H9 (cell line): ENCODE measurements around the gene ACTN4. TPM values are rescaled to one million over a fixed set of nuclear protein-coding genes. Genes with fewer than 3 reads are reported as not detected.
A peak's percentile ranks its signal among the peaks of the same experiment; 100 is the strongest.

ENCODE experiments used
- DNase-seq: peaks from one replicate; pipeline ENCODE4 v3.0.0-alpha.2; 2017
- H2AFZ ChIP-seq: one replicate; pipeline ENCODE4 v1.6.1; 2013; ENCODE audit warnings: mild to moderate bottlenecking, low read length, control low read depth, moderate library complexity
- H2AK5ac ChIP-seq: 2 replicates; pipeline ENCODE4 v1.6.1; 2013; ENCODE audit warnings: low read length, control low read depth, mixed read lengths; ENCODE audit not compliant: insufficient read length
- H2BK120ac ChIP-seq: one replicate; pipeline ENCODE4 v1.6.1; 2013; ENCODE audit warnings: low read depth, mild to moderate bottlenecking, low read length, control low read depth, inconsistent platforms; ENCODE audit not compliant: poor library complexity, severe bottlenecking
- H2BK12ac ChIP-seq: 2 replicates; pipeline ENCODE4 v1.6.1; 2013; ENCODE audit warnings: low read length, control low read depth, mixed read lengths, low read depth; ENCODE audit not compliant: insufficient read length
- H2BK15ac ChIP-seq: 2 replicates; pipeline ENCODE4 v1.6.1; 2013; ENCODE audit warnings: low read depth, low read length, control low read depth
- H2BK20ac ChIP-seq: one replicate; pipeline ENCODE4 v1.6.1; 2013; ENCODE audit warnings: low read depth, mild to moderate bottlenecking, low read length, control low read depth, inconsistent platforms; ENCODE audit not compliant: poor library complexity, severe bottlenecking
- H2BK5ac ChIP-seq: 2 replicates; pipeline ENCODE4 v1.6.1; 2013; ENCODE audit warnings: low read length, control low read depth, mixed read lengths; ENCODE audit not compliant: insufficient read length
- H3K14ac ChIP-seq: 2 replicates; pipeline ENCODE4 v1.6.1; 2013; ENCODE audit warnings: low read length, control low read depth; ENCODE audit not compliant: insufficient read depth
- H3K18ac ChIP-seq: 2 replicates; pipeline ENCODE4 v1.6.1; 2013; ENCODE audit warnings: low read depth, mild to moderate bottlenecking, mixed read lengths, low read length, control low read depth; ENCODE audit not compliant: insufficient read length
- H3K23ac ChIP-seq: 2 replicates; pipeline ENCODE4 v1.6.1; 2013; ENCODE audit warnings: low read length, control low read depth, mixed read lengths, low read depth; ENCODE audit not compliant: insufficient read length
- H3K23me2 ChIP-seq: 2 replicates; pipeline ENCODE4 v1.6.1; 2013; ENCODE audit warnings: low read depth, mild to moderate bottlenecking, mixed read lengths, low read length, control low read depth; ENCODE audit not compliant: insufficient read length, poor library complexity, severe bottlenecking
- H3K27ac ChIP-seq: 2 replicates; pipeline ENCODE4 v1.5.1; 2013; ENCODE audit warnings: low read length, control low read depth, mixed read lengths, low read depth; ENCODE audit not compliant: insufficient read length
- H3K27me3 ChIP-seq: 2 replicates; pipeline ENCODE4 v1.6.1; 2013; ENCODE audit warnings: low read length, control low read depth, inconsistent platforms; ENCODE audit not compliant: insufficient read depth
- H3K4ac ChIP-seq: 2 replicates; pipeline ENCODE4 v1.6.1; 2013; ENCODE audit warnings: low read depth, mild to moderate bottlenecking, control low read depth, inconsistent platforms, low read length, moderate library complexity
- H3K4me1 ChIP-seq: 2 replicates; pipeline ENCODE4 v1.6.1; 2013; ENCODE audit warnings: low read length, control low read depth, inconsistent platforms; ENCODE audit not compliant: insufficient read depth
- H3K4me2 ChIP-seq: 2 replicates; pipeline ENCODE4 v1.6.1; 2013; ENCODE audit warnings: low read length, control low read depth, mixed read lengths; ENCODE audit not compliant: insufficient read length, insufficient read depth
- H3K56ac ChIP-seq: 2 replicates; pipeline ENCODE4 v1.6.1; 2013; ENCODE audit warnings: low read depth, mild to moderate bottlenecking, mixed read lengths, low read length, control low read depth; ENCODE audit not compliant: insufficient read length
- H3K79me1 ChIP-seq: 2 replicates; pipeline ENCODE4 v1.6.1; 2013; ENCODE audit warnings: low read depth, mild to moderate bottlenecking, moderate library complexity, low read length, control low read depth, inconsistent platforms; ENCODE audit not compliant: insufficient read depth, poor library complexity, severe bottlenecking
- H3K79me2 ChIP-seq: 2 replicates; pipeline ENCODE4 v1.6.1; 2013; ENCODE audit warnings: low read length, control low read depth, inconsistent platforms; ENCODE audit not compliant: insufficient read depth
- H3K9ac ChIP-seq: 2 replicates; pipeline ENCODE4 v1.6.1; 2013; ENCODE audit warnings: low read length, control low read depth, mixed read lengths; ENCODE audit not compliant: insufficient read length; ENCODE audit errors: extremely low read depth
- H3K9me3 ChIP-seq: one replicate; pipeline ENCODE4 v1.6.1; 2013; ENCODE audit warnings: low read depth, low read length, inconsistent platforms; ENCODE audit not compliant: control insufficient read depth
- H3T11ph ChIP-seq: one replicate; pipeline ENCODE4 v1.6.1; 2013; ENCODE audit warnings: mild to moderate bottlenecking, low read length, control low read depth, inconsistent platforms
- H4K20me1 ChIP-seq: one replicate; pipeline ENCODE4 v1.6.1; 2013; ENCODE audit not compliant: control insufficient read depth, insufficient read length, insufficient read depth
- H4K5ac ChIP-seq: 2 replicates; pipeline ENCODE4 v1.6.1; 2013; ENCODE audit warnings: low read depth, mild to moderate bottlenecking, mixed read lengths, low read length, control low read depth; ENCODE audit not compliant: insufficient read length
- H4K8ac ChIP-seq: replicated peaks from 2 replicates; pipeline ENCODE4 v1.6.1; 2013; ENCODE audit warnings: low read length, control low read depth, mixed read lengths, low read depth; ENCODE audit not compliant: insufficient read length
- H4K91ac ChIP-seq: 2 replicates; pipeline ENCODE4 v1.6.1; 2013; ENCODE audit warnings: low read depth, mild to moderate bottlenecking, moderate library complexity, mixed read lengths, low read length, control low read depth; ENCODE audit not compliant: insufficient read length
- H3K27ac Mint-ChIP-seq, 3 experiments: 2 replicates in 2 of 3; 3 replicates in 1 of 3; pipeline ENCODE4 v1.8.0; 2020 to 2021; ENCODE audit warnings: mixed read lengths in 3 of 3, mild to moderate bottlenecking in 1 of 3, moderate library complexity in 1 of 3
- H3K27me3 Mint-ChIP-seq: 2 replicates; pipeline ENCODE4 v1.8.0; 2021; ENCODE audit warnings: low read depth, mild to moderate bottlenecking, moderate library complexity, mixed read lengths
- H3K36me3 Mint-ChIP-seq, 3 experiments: 2 replicates in 2 of 3; 3 replicates in 1 of 3; pipeline ENCODE4 v1.8.0; 2020 to 2021; ENCODE audit warnings: low read depth in 3 of 3, mixed read lengths in 3 of 3; ENCODE audit not compliant: insufficient read depth in 1 of 3
- H3K4me1 Mint-ChIP-seq, 2 experiments: 2 replicates each; pipeline ENCODE4 v1.8.0; 2020; ENCODE audit warnings: mixed read lengths in 2 of 2
- H3K4me3 Mint-ChIP-seq, 2 experiments: 2 replicates in 1 of 2; 3 replicates in 1 of 2; pipeline ENCODE4 v1.8.0; 2020 to 2021; ENCODE audit warnings: mild to moderate bottlenecking in 2 of 2, mixed read lengths in 2 of 2, moderate library complexity in 1 of 2
- H3K9me3 Mint-ChIP-seq, 2 experiments: 2 replicates in 1 of 2; 3 replicates in 1 of 2; pipeline ENCODE4 v1.8.0; 2020; ENCODE audit warnings: mild to moderate bottlenecking in 2 of 2, mixed read lengths in 2 of 2, moderate library complexity in 1 of 2
- WGBS: extraction: QIAGEN DNeasy Blood & Tissue Kit; methylation state at CpG from one replicate; pipeline ENCODE4 v1.1.7; 2013; ENCODE audit warnings: missing lambda C conversion rate, low lambda C conversion rate, mixed read lengths; ENCODE audit not compliant: insufficient read length; ENCODE audit errors: extremely low coverage; 5-methylcytosine and 5-hydroxymethylcytosine counted together
- total RNA-seq: library from RNA; stranded (reverse); gene quantifications from 2 replicates; pipeline ENCODE4 v1.2.1, GENCODE V29; 2021
- TF ChIP-seq, protein P1 (sequence below): fragments of 200-600 bp; sonication (generic); conservative IDR thresholded peaks from 3 replicates; pipeline ENCODE4 v1.8.0; 2021; ENCODE audit warnings: antibody characterized with exemption, mild to moderate bottlenecking

The ACTN4 gene
- total RNA-seq, 1 experiment from 2014 or later = 369 TPM

DNA sequence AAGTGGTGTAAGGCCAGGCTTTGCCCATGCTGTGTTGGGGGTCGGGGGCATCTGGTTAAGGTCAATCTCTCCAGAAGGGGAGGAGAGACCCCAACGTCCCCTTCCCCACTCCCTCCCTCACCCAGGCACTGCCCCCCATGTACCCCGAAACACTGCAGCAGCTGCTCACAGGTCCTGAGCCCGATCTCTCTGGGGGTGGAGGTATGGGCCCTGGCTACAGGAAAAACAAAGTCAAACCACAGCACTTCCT, 86.7 kb downstream of the ACTN4 start:
- H3K14ac ChIP-seq = no peak overlapping the region
- no peak overlapping the region for H2AFZ ChIP-seq
- H3T11ph ChIP-seq = no peak overlapping the region
- no peak overlapping the region for H2BK5ac ChIP-seq
- no peak overlapping the region for H3K9ac ChIP-seq
- TF ChIP-seq, protein P1, sequence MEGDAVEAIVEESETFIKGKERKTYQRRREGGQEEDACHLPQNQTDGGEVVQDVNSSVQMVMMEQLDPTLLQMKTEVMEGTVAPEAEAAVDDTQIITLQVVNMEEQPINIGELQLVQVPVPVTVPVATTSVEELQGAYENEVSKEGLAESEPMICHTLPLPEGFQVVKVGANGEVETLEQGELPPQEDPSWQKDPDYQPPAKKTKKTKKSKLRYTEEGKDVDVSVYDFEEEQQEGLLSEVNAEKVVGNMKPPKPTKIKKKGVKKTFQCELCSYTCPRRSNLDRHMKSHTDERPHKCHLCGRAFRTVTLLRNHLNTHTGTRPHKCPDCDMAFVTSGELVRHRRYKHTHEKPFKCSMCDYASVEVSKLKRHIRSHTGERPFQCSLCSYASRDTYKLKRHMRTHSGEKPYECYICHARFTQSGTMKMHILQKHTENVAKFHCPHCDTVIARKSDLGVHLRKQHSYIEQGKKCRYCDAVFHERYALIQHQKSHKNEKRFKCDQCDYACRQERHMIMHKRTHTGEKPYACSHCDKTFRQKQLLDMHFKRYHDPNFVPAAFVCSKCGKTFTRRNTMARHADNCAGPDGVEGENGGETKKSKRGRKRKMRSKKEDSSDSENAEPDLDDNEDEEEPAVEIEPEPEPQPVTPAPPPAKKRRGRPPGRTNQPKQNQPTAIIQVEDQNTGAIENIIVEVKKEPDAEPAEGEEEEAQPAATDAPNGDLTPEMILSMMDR = no peak
- no CpG with 5 or more reads among the region's 4 CpGs for WGBS
- no peaks in the 10 kb centered on the region for H4K20me1 ChIP-seq
- no peak overlapping the region for H3K56ac ChIP-seq
- H3K27ac Mint-ChIP-seq = no peak overlapping the region
- no peak overlapping the region for H4K91ac ChIP-seq
- peaks cover 6 to 15% of the 10 kb centered on the region in 2 experiments for H3K4me1 Mint-ChIP-seq
- H3K79me2 ChIP-seq = no peaks in the 10 kb centered on the region
- H2BK12ac ChIP-seq = no peak overlapping the region
- H3K23ac ChIP-seq = no peak overlapping the region
- H3K27me3 Mint-ChIP-seq = peaks cover 17% of the 10 kb centered on the region
- no peak for DNase-seq
- no peaks in the 10 kb centered on the region; a peak in 1 of 5 replicates for H3K9me3 Mint-ChIP-seq
- H4K8ac ChIP-seq = no peak overlapping the region
- no peak overlapping the region for H3K4ac ChIP-seq
- H3K36me3 Mint-ChIP-seq = peaks cover 13 to 32% (median 27%) of the 10 kb centered on the region in 3 experiments
- no peak overlapping the region for H3K4me2 ChIP-seq
- H3K27ac ChIP-seq = no peak overlapping the region
- H2BK20ac ChIP-seq = no peak overlapping the region
- H3K18ac ChIP-seq = no peak overlapping the region
- H4K5ac ChIP-seq = no peak overlapping the region
- H2BK120ac ChIP-seq = no peak overlapping the region
- H2AK5ac ChIP-seq = no peak overlapping the region
- peaks cover 8% of the 10 kb centered on the region for H3K23me2 ChIP-seq
- H3K4me3 Mint-ChIP-seq = peak overlapping the region in 1 of 2 experiments; percentile 86; a peak in 2 of 5 replicates
- H3K4me1 ChIP-seq = no peaks in the 10 kb centered on the region; the same call in 1 of the 2 replicates
- no peak overlapping the region for H2BK15ac ChIP-seq
- no peaks in the 10 kb centered on the region; the same call in 1 of the 2 replicates for H3K27me3 ChIP-seq
- H3K9me3 ChIP-seq = no peaks in the 10 kb centered on the region
- no peaks in the 10 kb centered on the region for H3K79me1 ChIP-seq
